Measurements from ENCODE around the gene GAMT. TPM values are rescaled to one million over a fixed set of nuclear protein-coding genes. Genes with fewer than 3 reads are reported as not detected.
A peak's percentile ranks its signal among the peaks of the same experiment; 100 is the strongest.

GAMT gene
- total and polyA plus RNA-seq, 2 of the 13 experiments (the other 11 are each of a cell fraction or from before 2014, with no cell fraction given), result 115 to 124 TPM

- TF ChIP-seq, protein P1, sequence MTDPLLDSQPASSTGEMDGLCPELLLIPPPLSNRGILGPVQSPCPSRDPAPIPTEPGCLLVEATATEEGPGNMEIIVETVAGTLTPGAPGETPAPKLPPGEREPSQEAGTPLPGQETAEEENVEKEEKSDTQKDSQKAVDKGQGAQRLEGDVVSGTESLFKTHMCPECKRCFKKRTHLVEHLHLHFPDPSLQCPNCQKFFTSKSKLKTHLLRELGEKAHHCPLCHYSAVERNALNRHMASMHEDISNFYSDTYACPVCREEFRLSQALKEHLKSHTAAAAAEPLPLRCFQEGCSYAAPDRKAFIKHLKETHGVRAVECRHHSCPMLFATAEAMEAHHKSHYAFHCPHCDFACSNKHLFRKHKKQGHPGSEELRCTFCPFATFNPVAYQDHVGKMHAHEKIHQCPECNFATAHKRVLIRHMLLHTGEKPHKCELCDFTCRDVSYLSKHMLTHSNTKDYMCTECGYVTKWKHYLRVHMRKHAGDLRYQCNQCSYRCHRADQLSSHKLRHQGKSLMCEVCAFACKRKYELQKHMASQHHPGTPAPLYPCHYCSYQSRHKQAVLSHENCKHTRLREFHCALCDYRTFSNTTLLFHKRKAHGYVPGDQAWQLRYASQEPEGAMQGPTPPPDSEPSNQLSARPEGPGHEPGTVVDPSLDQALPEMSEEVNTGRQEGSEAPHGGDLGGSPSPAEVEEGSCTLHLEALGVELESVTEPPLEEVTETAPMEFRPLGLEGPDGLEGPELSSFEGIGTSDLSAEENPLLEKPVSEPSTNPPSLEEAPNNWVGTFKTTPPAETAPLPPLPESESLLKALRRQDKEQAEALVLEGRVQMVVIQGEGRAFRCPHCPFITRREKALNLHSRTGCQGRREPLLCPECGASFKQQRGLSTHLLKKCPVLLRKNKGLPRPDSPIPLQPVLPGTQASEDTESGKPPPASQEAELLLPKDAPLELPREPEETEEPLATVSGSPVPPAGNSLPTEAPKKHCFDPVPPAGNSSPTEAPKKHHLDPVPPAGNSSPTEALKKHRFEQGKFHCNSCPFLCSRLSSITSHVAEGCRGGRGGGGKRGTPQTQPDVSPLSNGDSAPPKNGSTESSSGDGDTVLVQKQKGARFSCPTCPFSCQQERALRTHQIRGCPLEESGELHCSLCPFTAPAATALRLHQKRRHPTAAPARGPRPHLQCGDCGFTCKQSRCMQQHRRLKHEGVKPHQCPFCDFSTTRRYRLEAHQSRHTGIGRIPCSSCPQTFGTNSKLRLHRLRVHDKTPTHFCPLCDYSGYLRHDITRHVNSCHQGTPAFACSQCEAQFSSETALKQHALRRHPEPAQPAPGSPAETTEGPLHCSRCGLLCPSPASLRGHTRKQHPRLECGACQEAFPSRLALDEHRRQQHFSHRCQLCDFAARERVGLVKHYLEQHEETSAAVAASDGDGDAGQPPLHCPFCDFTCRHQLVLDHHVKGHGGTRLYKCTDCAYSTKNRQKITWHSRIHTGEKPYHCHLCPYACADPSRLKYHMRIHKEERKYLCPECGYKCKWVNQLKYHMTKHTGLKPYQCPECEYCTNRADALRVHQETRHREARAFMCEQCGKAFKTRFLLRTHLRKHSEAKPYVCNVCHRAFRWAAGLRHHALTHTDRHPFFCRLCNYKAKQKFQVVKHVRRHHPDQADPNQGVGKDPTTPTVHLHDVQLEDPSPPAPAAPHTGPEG (CRISPR knock-in tag; IDR thresholded peaks at IDR 0.05), result 0 out of 2 replicates have a peak, but pooled peaks have one; percentile 26
- TF ChIP-seq NR2F1 (CRISPR knock-in tag; IDR thresholded peaks at IDR 0.05) (no peak), ZSCAN22 (CRISPR knock-in tag; IDR thresholded peaks at IDR 0.05) (no peak), ZKSCAN5 (CRISPR knock-in tag; IDR thresholded peaks at IDR 0.05) (no peak), DR1 (CRISPR knock-in tag; IDR thresholded peaks at IDR 0.05) (0 out of 2 replicates have a peak, but pooled peaks have one; percentile 25), ZNF34 (CRISPR knock-in tag; IDR thresholded peaks at IDR 0.05; ENCODE audit: borderline replicate concordance) (no peak), HINFP (CRISPR knock-in tag; IDR thresholded peaks at IDR 0.05; ENCODE audit: low read depth) (peak; percentile 72; the same call in 1 of the 2 replicates), HDAC2 (CRISPR knock-in tag; IDR thresholded peaks at IDR 0.05) (peak; percentile 56; the same call in 1 of the 2 replicates), ZMYM3 (CRISPR knock-in tag; IDR thresholded peaks at IDR 0.05) (peak; percentile 77), SALL1 (CRISPR knock-in tag; IDR thresholded peaks at IDR 0.05) (peak; percentile 16; the same call in 1 of the 2 replicates), EP300 (IDR thresholded peaks at IDR 0.05; ENCODE audit: low read depth in 2 of 2, low read length in 2 of 2) (0 out of 4 replicates have a peak, but pooled peaks of 1 of the 2 experiments have one; percentile 9), EP300 (CRISPR knock-in tag; IDR thresholded peaks at IDR 0.05; ENCODE audit: borderline replicate concordance) (no peak), HIC2 (CRISPR knock-in tag; IDR thresholded peaks at IDR 0.05; ENCODE audit: low read depth) (0 out of 2 replicates have a peak, but pooled peaks have one; percentile 9), MED1 (CRISPR knock-in tag; IDR thresholded peaks at IDR 0.05) (peak; percentile 49), NCOR1 (IDR thresholded peaks at IDR 0.05; ENCODE audit: borderline replicate concordance, low read length) (peak; percentile 21; the same call in 1 of the 2 replicates)
- TF ChIP-seq, protein P2, sequence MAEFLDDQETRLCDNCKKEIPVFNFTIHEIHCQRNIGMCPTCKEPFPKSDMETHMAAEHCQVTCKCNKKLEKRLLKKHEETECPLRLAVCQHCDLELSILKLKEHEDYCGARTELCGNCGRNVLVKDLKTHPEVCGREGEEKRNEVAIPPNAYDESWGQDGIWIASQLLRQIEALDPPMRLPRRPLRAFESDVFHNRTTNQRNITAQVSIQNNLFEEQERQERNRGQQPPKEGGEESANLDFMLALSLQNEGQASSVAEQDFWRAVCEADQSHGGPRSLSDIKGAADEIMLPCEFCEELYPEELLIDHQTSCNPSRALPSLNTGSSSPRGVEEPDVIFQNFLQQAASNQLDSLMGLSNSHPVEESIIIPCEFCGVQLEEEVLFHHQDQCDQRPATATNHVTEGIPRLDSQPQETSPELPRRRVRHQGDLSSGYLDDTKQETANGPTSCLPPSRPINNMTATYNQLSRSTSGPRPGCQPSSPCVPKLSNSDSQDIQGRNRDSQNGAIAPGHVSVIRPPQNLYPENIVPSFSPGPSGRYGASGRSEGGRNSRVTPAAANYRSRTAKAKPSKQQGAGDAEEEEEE (CRISPR knock-in tag; IDR thresholded peaks at IDR 0.05; ENCODE audit: borderline replicate concordance), result no peak
Observed at GRCh38 chr19:1406774-1407527, 5.6 kb upstream of the GAMT start (continued).

Data from HepG2 (cell line).